GM12878 (cell line): ENCODE results near the gene LRBA. TPM values are rescaled to one million over a fixed set of nuclear protein-coding genes. Genes with fewer than 3 reads are reported as not detected.

Experiments used
- ATAC-seq: fragments of 200-7000 bp; cut with Tn5 transposase; 3 replicates; pipeline ENCODE4 v1.9.1; 2020; ENCODE audit warnings: mild to moderate bottlenecking, moderate library complexity
- BruUV-seq: library from RNA; stranded (reverse); fragments of 400-500 nt; replicated peaks from 2 replicates; lab custom pipeline; 2021; lab: Mats Ljungman, UMichigan
- CTCF ChIA-PET: fragments of 300-600 bp; sonication (Branson Sonifier 250); formaldehyde crosslinking; extraction: SDS; loops from one replicate; lab custom pipeline; 2021; ENCODE audit warnings: inconsistent platforms; lab: Yijun Ruan, JAX
- POLR2A ChIA-PET: fragments of 350-600 bp; formaldehyde crosslinking; extraction: SDS; loops from one replicate; lab custom pipeline; 2021; ENCODE audit warnings: inconsistent platforms; lab: Charles Lee
- RAD21 ChIA-PET: fragments of 300-600 bp; sonication (Branson Sonifier 250); formaldehyde crosslinking; loops from one replicate; lab custom pipeline; 2023; ENCODE audit warnings: antibody characterized with exemption; ENCODE audit not compliant: unreplicated experiment; lab: Charles Lee
- SMC1A ChIA-PET: fragments of 300-600 bp; sonication (Branson Sonifier 250); formaldehyde crosslinking; loops from one replicate; lab custom pipeline; 2023; ENCODE audit not compliant: unreplicated experiment, uncharacterized antibody; lab: Charles Lee
- DNase-seq: peaks from one replicate; pipeline ENCODE4 v3.0.0-alpha.2; 2011; ENCODE audit warnings: low read depth, low spot score
- FAIRE-seq: peaks from 3 replicates; lab custom pipeline; 2011; peaks lifted over from hg19 to GRCh38; lab: Jason Lieb, UNC
- H2AFZ ChIP-seq: 2 replicates; pipeline ENCODE4 v1.6.0; 2011; ENCODE audit warnings: low read depth, low read length, control low read depth; ENCODE audit not compliant: control insufficient read depth
- H3K27ac ChIP-seq: 2 replicates; pipeline ENCODE4 v1.5.1; 2011; ENCODE audit warnings: control low read depth; ENCODE audit not compliant: control insufficient read depth, insufficient read depth
- H3K27me3 ChIP-seq, 2 experiments: replicated peaks in 1 of 2; 2 replicates each; pipeline versions ENCODE4 v1.6.0 to v1.6.1; 2011; ENCODE audit warnings: low read length in 1 of 2; ENCODE audit not compliant: control insufficient read depth in 2 of 2, insufficient read depth in 2 of 2
- H3K36me3 ChIP-seq, 2 experiments: 2 replicates each; pipeline ENCODE4 v1.5.1; 2011; ENCODE audit warnings: low read length in 1 of 2; ENCODE audit not compliant: control insufficient read depth in 2 of 2, insufficient read depth in 2 of 2
- H3K4me1 ChIP-seq: 2 replicates; pipeline ENCODE4 v1.6.1; 2011; ENCODE audit warnings: mild to moderate bottlenecking, low read length, moderate library complexity, mixed read lengths; ENCODE audit not compliant: control insufficient read depth, insufficient read depth
- H3K4me2 ChIP-seq: 2 replicates; pipeline ENCODE4 v1.6.0; 2011; ENCODE audit warnings: control low read depth; ENCODE audit not compliant: control insufficient read depth, insufficient read depth
- H3K4me3 ChIP-seq: fragments of 200-600 bp; sonication (generic); 2 replicates; pipeline ENCODE4 v1.5.1; 2016
- H3K79me2 ChIP-seq: 2 replicates; pipeline ENCODE4 v1.6.0; 2011; ENCODE audit warnings: low read length; ENCODE audit not compliant: control insufficient read depth, insufficient read depth
- H3K9ac ChIP-seq: 2 replicates; pipeline ENCODE4 v1.8.0; 2011; ENCODE audit warnings: low read length, control low read depth, mixed read lengths; ENCODE audit not compliant: control insufficient read depth, insufficient read depth
- H3K9me3 ChIP-seq: replicated peaks from 3 replicates; pipeline ENCODE4 v1.5.1; 2011; ENCODE audit warnings: mild to moderate bottlenecking, low read length; ENCODE audit not compliant: control insufficient read depth, insufficient read depth
- H4K20me1 ChIP-seq: 2 replicates; pipeline ENCODE4 v1.6.0; 2011; ENCODE audit not compliant: control insufficient read depth, insufficient read depth
- CEBPB ChIP-seq, 2 experiments: fragments of 150-350 bp in 1 of 2; IDR thresholded peaks; 2 replicates each; pipeline ENCODE4 v1.6.1; 2012 to 2014; ENCODE audit warnings: low read depth in 2 of 2, low read length in 2 of 2, borderline replicate concordance in 1 of 2, inconsistent platforms in 1 of 2
- ESRRA ChIP-seq: IDR thresholded peaks from 2 replicates; pipeline ENCODE4 v1.6.1; 2012; ENCODE audit warnings: mild to moderate bottlenecking, low read length, improper control_type of control experiment
- GATAD2B ChIP-seq: fragments of 450-650 bp; conservative IDR thresholded peaks from 2 replicates; pipeline ENCODE4 v1.6.1; 2017; ENCODE audit warnings: low read depth, mild to moderate bottlenecking, moderate library complexity
- HDAC2 ChIP-seq: fragments of 200-600 bp; sonication (generic); IDR thresholded peaks from 2 replicates; pipeline ENCODE4 v1.6.1; 2017
- PAX5 ChIP-seq: IDR thresholded peaks from 2 replicates; pipeline ENCODE4 v1.6.1; 2011; ENCODE audit warnings: low read depth, low read length, borderline replicate concordance
- PAX8 ChIP-seq: fragments of 450-650 bp; IDR thresholded peaks from 2 replicates; pipeline ENCODE4 v1.6.1; 2017; ENCODE audit warnings: mild to moderate bottlenecking, moderate library complexity
- SIX5 ChIP-seq: IDR thresholded peaks from 2 replicates; pipeline ENCODE4 v1.6.1; 2011; ENCODE audit warnings: mild to moderate bottlenecking, low read depth, low read length, moderate library complexity; ENCODE audit not compliant: severe bottlenecking
- TAF1 ChIP-seq: IDR thresholded peaks from 2 replicates; pipeline ENCODE4 v1.6.1; 2011; ENCODE audit warnings: mild to moderate bottlenecking, low read depth, low read length, borderline replicate concordance
- TCF3 ChIP-seq: IDR thresholded peaks from 2 replicates; pipeline ENCODE4 v1.6.1; 2012; ENCODE audit warnings: low read depth, mild to moderate bottlenecking, low read length, borderline replicate concordance; ENCODE audit not compliant: insufficient read depth
- YY1 ChIP-seq: IDR thresholded peaks from 2 replicates; pipeline ENCODE4 v1.6.1; 2011; ENCODE audit warnings: low read depth, mild to moderate bottlenecking, low read length
- ZBED1 ChIP-seq: IDR thresholded peaks from 2 replicates; pipeline ENCODE4 v1.6.1; 2016; ENCODE audit warnings: borderline replicate concordance
- in situ Hi-C: fragments of 300-500 bp; cut with MboI; formaldehyde crosslinking; loops from 9 replicates; pipeline ENCODE4 v1.14.3; 2018; ENCODE audit warnings: mixed read lengths
- intact Hi-C: fragments of 100-400 bp; cut with micrococcal nuclease; formaldehyde crosslinking; loops from one replicate; pipeline ENCODE4 v1.14.2; 2022; ENCODE audit not compliant: unreplicated experiment
- polyA plus RNA-seq, 11 experiments: library from polyadenylated mRNA; depleted of rRNA in 4 of 11; unstranded in 6 of 11; stranded (reverse) in 5 of 11; fragments of >200 nt; fragmentation: Nextera tagmentation in 4 of 11; fragmentation: Illumina TruSeq in 1 of 11; extraction: Ambion mirVana in 4 of 11; extraction: Trizol in 1 of 11; gene quantifications; 1 replicate in 1 of 11; 2 replicates in 10 of 11; pipeline versions ENCODE4 v1.2.1 to v1.2.3, GENCODE V29; 2011 to 2016; ENCODE audit warnings: inconsistent platforms in 2 of 11, missing spikeins in 2 of 11, low read depth in 1 of 11
- total RNA-seq, 4 experiments: library from RNA; depleted of rRNA in 3 of 4; stranded (reverse); fragments of >200 nt in 3 of 4; fragmentation: Illumina TruSeq in 1 of 4; extraction: Trizol in 1 of 4; gene quantifications; 2 replicates each; pipeline versions ENCODE4 v1.2.1 to v1.2.3, GENCODE V29; 2013 to 2021
- TF ChIP-seq, protein P1 (sequence below): IDR thresholded peaks from 2 replicates; pipeline ENCODE4 v1.6.1; 2011; ENCODE audit warnings: low read depth, mild to moderate bottlenecking, low read length, moderate library complexity, borderline replicate concordance; ENCODE audit errors: extremely low read depth
- TF ChIP-seq, protein P2 (sequence below): IDR thresholded peaks from 2 replicates; pipeline ENCODE4 v1.6.1; 2011; ENCODE audit warnings: borderline replicate concordance, low read depth, mild to moderate bottlenecking, moderate library complexity, low read length; ENCODE audit not compliant: insufficient read depth, poor library complexity, severe bottlenecking
- TF ChIP-seq, protein P3 (sequence below): fragments of 450-650 bp; IDR thresholded peaks from 2 replicates; pipeline ENCODE4 v1.6.1; 2017; ENCODE audit warnings: mild to moderate bottlenecking, low read depth, inconsistent platforms; ENCODE audit not compliant: poor library complexity, severe bottlenecking

The LRBA gene
- total and polyA plus RNA-seq, 10 of the 15 experiments (the other 5 are each of a cell fraction or from before 2014, with no cell fraction given), result 20.3 to 93.4 (median 55.0) TPM

DNA sequence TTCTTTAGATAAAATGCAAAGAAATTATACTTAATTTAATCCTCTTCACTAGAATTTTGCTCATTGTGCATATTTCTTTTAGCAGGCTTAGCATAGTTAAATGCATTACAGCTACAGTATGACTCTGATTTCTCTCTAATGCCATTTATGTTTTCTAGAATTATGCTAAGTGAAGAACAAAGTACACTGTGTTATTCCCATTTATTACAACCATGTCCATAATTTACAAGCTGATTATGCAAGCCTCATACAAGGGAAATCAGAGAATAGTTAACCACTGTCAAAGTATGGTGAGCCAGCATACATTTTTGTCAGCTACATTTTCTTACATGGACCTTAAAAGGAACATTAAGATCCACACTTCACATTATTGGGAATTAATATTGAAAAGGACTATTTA is 334.0 kb downstream of the LRBA start:
- DNase-seq (no peak), ATAC-seq (no peak), FAIRE-seq (no peak)
- SMC1A ChIA-PET, result interaction anchor here (1.3 kb wide), 1 partner anchor 18 kb away, joined by 4 read pairs; no protein-coding TSS in a partner anchor
- Histone ChIP-seq H3K27me3 (no peaks in the 10 kb centered on the region), H3K79me2 (no peaks in the 10 kb centered on the region), H3K9ac (no peak overlapping the region), H3K9me3 (no peaks in the 10 kb centered on the region), H2AFZ (no peak overlapping the region), H3K36me3 (no peaks in the 10 kb centered on the region; a peak in 1 of 4 replicates), H3K4me3 (no peak overlapping the region), H4K20me1 (no peaks in the 10 kb centered on the region), H3K4me1 (no peaks in the 10 kb centered on the region), H3K4me2 (no peak overlapping the region), H3K27ac (no peak overlapping the region)
- intact Hi-C loops, result no loop called here
- in situ Hi-C loops, result no loop called here
- BruUV-seq, result no TSS peak
- CTCF ChIA-PET, result interaction anchor here (1.5 kb wide), 1 partner anchor 21 kb away, joined by 3 read pairs; no protein-coding TSS in a partner anchor
- TF ChIP-seq HDAC2, result no peak
- no peak for TF ChIP-seq TCF3
- TF ChIP-seq, protein P1, sequence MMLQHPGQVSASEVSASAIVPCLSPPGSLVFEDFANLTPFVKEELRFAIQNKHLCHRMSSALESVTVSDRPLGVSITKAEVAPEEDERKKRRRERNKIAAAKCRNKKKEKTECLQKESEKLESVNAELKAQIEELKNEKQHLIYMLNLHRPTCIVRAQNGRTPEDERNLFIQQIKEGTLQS, result no peak
- no peak for TF ChIP-seq ESRRA
- TF ChIP-seq CEBPB (IDR thresholded peaks at IDR 0.05; ENCODE audit: borderline replicate concordance in 1 of 2, low read depth in 2 of 2, low read length in 2 of 2), result no peak
- TF ChIP-seq, protein P2, sequence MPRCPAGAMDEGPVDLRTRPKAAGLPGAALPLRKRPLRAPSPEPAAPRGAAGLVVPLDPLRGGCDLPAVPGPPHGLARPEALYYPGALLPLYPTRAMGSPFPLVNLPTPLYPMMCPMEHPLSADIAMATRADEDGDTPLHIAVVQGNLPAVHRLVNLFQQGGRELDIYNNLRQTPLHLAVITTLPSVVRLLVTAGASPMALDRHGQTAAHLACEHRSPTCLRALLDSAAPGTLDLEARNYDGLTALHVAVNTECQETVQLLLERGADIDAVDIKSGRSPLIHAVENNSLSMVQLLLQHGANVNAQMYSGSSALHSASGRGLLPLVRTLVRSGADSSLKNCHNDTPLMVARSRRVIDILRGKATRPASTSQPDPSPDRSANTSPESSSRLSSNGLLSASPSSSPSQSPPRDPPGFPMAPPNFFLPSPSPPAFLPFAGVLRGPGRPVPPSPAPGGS, result no peak
- TF ChIP-seq GATAD2B, result no peak
- TF ChIP-seq SIX5, result no peak
- TF ChIP-seq, protein P3, sequence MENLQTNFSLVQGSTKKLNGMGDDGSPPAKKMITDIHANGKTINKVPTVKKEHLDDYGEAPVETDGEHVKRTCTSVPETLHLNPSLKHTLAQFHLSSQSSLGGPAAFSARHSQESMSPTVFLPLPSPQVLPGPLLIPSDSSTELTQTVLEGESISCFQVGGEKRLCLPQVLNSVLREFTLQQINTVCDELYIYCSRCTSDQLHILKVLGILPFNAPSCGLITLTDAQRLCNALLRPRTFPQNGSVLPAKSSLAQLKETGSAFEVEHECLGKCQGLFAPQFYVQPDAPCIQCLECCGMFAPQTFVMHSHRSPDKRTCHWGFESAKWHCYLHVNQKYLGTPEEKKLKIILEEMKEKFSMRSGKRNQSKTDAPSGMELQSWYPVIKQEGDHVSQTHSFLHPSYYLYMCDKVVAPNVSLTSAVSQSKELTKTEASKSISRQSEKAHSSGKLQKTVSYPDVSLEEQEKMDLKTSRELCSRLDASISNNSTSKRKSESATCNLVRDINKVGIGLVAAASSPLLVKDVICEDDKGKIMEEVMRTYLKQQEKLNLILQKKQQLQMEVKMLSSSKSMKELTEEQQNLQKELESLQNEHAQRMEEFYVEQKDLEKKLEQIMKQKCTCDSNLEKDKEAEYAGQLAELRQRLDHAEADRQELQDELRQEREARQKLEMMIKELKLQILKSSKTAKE, result no peak
- TF ChIP-seq TAF1, result no peak
- no peak for TF ChIP-seq ZBED1
- no peak for TF ChIP-seq PAX5
- TF ChIP-seq PAX8, result no peak
- TF ChIP-seq YY1, result no peak
- RAD21 ChIA-PET, result no interaction called here
- POLR2A ChIA-PET, result interaction anchor here (0.6 kb wide), 1 partner anchor 16 kb away, joined by 8 read pairs; no protein-coding TSS in a partner anchor
